ENCODE measurements around the gene NINL. TPM values are rescaled to one million over a fixed set of nuclear protein-coding genes. Genes with fewer than 3 reads are reported as not detected.
"Not testable (repeated sequence)": the region's sequence is repeated elsewhere in the genome, so short reads cannot be mapped to it uniquely, and the experiment has no call there.

NINL gene
- total RNA-seq, 2 experiments from 2014 or later = 2.1 to 2.2 TPM

DNA sequence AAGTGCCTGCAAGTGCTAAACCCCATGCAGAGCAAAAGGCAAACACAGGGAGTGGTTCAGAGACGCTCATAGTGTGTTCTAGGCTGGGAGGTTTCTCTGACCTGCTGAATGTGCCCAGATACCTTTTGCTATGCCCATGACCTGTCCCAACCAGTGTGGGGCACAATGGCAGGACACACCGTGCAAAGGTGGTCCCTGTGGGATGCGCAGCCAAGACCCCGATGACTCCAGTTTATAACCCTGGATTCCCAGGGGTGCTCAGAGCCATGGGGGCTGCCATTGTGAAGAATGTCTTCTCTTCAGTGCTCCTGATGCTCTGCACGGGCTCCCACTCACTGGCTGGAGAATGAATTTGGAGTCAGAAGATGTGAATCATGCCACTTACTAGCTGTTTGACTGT lies 2.2 kb upstream of the NINL start:
- Mint-ChIP-seq H3K4me1 (ENCODE audit: low read depth) (peaks cover 10% of the 10 kb centered on the region), H3K27ac (no peak overlapping the region), H3K36me3 (ENCODE audit: low read depth) (no peaks in the 10 kb centered on the region), H3K4me3 (no peak overlapping the region), H3K27me3 (ENCODE audit: low read depth) (peaks cover 7% of the 10 kb centered on the region), H3K9me3 (ENCODE audit: insufficient read depth) (no peaks in the 10 kb centered on the region)
- CTCF ChIA-PET = no interaction called here
- DNase-seq (no peak), ATAC-seq (no peak)
- POLR2A ChIA-PET = no interaction called here

DNA sequence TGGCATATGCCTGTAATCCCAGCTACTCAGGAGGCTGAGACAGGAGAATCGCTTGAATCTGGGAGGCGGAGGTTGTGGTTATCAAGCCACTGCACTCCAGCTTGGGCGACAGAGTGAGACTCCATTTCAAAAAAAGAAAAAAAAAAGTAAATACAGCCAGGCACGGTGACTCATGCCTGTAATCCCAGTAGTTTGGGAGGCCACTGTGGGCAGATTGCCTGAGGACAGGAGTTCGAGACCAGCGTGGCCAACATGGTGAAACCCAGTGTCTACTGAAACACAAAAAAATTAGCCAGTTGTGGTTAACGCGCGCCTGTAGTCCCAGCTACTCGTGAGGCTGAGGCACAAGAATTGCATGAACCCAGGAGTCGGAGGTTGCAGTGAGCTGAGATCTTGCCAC lies 1.5 kb upstream of the NINL start:
- Mint-ChIP-seq H3K4me3 (no peak overlapping the region), H3K27ac (no peak overlapping the region), H3K9me3 (ENCODE audit: insufficient read depth) (no peaks in the 10 kb centered on the region), H3K4me1 (ENCODE audit: low read depth) (peaks cover 10% of the 10 kb centered on the region), H3K36me3 (ENCODE audit: low read depth) (no peaks in the 10 kb centered on the region), H3K27me3 (ENCODE audit: low read depth) (peaks cover 6% of the 10 kb centered on the region)
- ATAC-seq = no peak
- DNase-seq = no peak
- ChIA-PET POLR2A (no interaction called here), CTCF (no interaction called here)

DNA sequence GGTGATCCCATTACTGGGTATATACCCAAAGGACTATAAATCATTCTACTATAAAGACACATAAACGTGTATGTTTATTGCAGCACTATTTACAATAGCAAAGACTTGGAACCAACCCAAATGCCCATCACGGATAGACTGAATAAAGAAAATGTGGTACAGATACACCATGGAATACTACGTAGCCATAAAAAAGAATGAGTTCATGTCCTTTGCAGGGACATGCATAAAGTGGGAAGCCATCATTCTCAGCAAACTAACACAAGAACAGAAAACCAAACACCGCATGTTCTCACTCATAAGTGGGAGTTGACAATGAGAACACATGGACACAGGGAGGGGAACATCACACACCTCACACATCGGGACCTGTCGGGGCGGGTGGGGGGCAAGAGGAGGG lies 1.7 kb downstream of the NINL start:
- ATAC-seq; POLR2A ChIA-PET; H3K9me3 Mint-ChIP-seq (ENCODE audit: insufficient read depth); CTCF ChIA-PET; H3K36me3 Mint-ChIP-seq (ENCODE audit: low read depth); H3K27me3 Mint-ChIP-seq (ENCODE audit: low read depth); DNase-seq: not testable (repeated sequence)
- H3K4me3 Mint-ChIP-seq = peak overlapping the region; percentile 37
- peaks cover 10% of the 10 kb centered on the region for H3K4me1 Mint-ChIP-seq (ENCODE audit: low read depth)
- peak overlapping the region; percentile 45 for H3K27ac Mint-ChIP-seq

DNA sequence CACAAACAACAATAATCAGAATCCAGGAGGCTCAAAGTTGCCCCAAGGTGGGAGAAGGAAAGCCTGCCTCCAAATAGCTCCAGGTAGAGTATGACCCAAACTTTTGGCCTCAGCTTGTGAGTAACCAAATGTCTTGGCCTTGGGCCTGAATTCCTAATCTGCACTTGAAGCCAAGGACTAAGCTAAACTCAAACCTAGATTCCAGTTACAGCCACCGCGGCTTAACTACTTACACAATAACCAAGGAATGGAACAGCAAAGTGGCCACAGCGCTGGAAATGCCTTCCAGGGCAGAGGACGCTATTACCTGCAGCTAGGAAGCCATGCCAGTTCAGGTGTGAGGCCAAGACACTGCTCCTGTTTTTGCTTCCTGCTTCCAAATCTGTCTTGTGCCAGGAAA lies 4.6 kb downstream of the NINL start:
- Mint-ChIP-seq H3K27ac (no peak overlapping the region), H3K9me3 (ENCODE audit: insufficient read depth) (no peaks in the 10 kb centered on the region), H3K4me3 (no peak overlapping the region), H3K4me1 (ENCODE audit: low read depth) (peaks cover 10% of the 10 kb centered on the region), H3K27me3 (ENCODE audit: low read depth) (peaks cover 6% of the 10 kb centered on the region), H3K36me3 (ENCODE audit: low read depth) (no peaks in the 10 kb centered on the region)
- DNase-seq = no peak
- ChIA-PET POLR2A (no interaction called here), CTCF (no interaction called here)
- ATAC-seq = no peak

DNA sequence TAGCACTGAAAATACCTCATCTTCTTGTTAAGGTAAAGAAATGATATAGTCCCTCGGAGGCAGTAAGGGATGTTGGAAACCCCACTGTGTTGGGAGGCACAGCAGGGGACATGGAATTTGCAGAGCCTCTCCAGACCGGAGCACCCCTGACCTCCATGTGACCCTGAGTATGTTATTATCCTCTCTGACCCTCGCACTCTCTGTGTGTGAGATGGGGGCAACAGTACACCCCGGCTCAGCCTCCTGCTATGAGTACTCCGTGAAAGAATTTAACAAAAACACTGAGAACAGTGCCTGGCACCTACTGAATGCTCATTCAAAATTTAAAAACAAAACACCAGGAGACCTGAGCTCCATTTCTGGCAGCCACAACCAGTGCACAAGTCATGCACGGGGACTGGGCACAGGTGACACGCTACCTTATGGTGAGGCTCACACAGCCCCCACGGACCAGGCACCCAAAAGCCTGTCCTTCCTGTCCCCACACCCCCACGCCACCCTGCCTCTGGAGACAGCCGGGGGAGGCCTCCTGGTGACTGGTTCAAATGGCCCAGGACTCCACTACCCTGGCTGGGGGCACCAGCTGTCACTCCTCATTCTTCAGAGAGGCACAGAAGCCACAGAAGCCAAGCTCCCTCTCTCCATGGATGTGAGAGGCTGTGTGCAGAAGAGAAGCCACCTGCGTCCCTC lies 6.1 kb downstream of the NINL start:
- no peaks in the 10 kb centered on the region for H3K9me3 Mint-ChIP-seq (ENCODE audit: insufficient read depth)
- H3K36me3 Mint-ChIP-seq (ENCODE audit: low read depth) = no peaks in the 10 kb centered on the region
- H3K4me3 Mint-ChIP-seq = no peak overlapping the region
- CTCF ChIA-PET = no interaction called here
- POLR2A ChIA-PET = no interaction called here
- no peak overlapping the region for H3K27ac Mint-ChIP-seq
- no peak for ATAC-seq
- DNase-seq = no peak
- H3K27me3 Mint-ChIP-seq (ENCODE audit: low read depth) = peaks cover 4% of the 10 kb centered on the region
- peaks cover 5% of the 10 kb centered on the region for H3K4me1 Mint-ChIP-seq (ENCODE audit: low read depth)

DNA sequence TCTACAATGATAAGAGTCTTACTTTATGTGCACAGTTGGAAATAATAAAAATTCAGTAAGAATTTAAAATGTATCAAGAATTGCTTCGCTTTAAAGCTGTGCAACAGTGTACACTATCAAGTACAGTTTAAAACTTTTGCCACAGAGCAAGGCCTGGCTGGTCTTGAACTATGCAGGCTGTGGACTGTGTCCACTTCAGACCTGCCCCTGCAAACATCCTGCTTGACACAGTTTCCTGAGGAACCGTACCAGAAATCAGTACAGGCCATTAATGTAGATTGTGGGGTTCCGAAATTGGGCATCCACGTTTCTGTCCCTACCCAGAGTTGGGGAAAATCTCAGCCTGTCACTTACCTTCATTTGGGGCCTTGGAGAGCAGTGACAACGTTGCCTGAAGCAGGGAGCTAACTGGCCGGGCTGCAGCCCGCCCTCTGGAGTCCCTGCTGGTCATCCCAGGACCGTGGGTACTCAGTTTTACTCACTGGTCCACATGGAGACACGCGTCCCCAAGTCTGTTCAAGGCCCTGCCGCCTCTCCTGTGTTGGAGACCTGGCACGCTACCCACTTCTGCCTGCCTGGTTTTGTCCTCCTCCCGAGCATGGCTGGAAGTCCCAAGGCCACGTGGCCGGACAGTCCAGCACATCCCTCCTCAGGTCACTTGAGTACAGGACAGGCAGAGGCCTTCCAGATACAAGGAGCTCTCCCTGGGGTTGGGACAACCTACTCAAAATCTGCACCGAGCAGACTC lies 8.4 kb downstream of the NINL start:
- H3K27me3 Mint-ChIP-seq (ENCODE audit: low read depth) = no peaks in the 10 kb centered on the region
- H3K4me1 Mint-ChIP-seq (ENCODE audit: low read depth) = no peaks in the 10 kb centered on the region
- ATAC-seq = no peak
- no peaks in the 10 kb centered on the region for H3K9me3 Mint-ChIP-seq (ENCODE audit: insufficient read depth)
- ChIA-PET CTCF (no interaction called here), POLR2A (no interaction called here)
- H3K36me3 Mint-ChIP-seq (ENCODE audit: low read depth) = no peaks in the 10 kb centered on the region
- no peak for DNase-seq
- H3K4me3 Mint-ChIP-seq = no peak overlapping the region
- H3K27ac Mint-ChIP-seq = no peak overlapping the region

DNA sequence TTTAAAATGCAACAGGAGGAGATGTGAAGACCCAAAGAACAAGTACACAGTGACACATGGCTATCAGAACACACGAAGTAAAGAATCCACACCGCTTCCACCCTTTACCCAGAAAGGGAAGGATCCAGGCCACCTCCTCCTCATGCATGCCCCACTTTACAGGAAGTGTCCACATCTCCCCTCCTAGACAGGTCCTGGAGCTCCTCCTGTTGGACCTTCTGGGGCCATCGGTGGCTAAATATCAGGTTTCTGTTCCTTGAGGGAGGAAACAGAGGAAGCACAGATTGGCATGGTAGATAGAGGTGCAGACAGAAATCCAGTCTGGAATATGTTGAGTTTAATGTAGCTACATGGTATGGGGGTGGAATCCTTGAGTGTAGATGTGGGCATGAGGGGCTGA lies 10.9 kb downstream of the NINL start:
- ATAC-seq = no peak
- no peaks in the 10 kb centered on the region for H3K36me3 Mint-ChIP-seq (ENCODE audit: low read depth)

DNA sequence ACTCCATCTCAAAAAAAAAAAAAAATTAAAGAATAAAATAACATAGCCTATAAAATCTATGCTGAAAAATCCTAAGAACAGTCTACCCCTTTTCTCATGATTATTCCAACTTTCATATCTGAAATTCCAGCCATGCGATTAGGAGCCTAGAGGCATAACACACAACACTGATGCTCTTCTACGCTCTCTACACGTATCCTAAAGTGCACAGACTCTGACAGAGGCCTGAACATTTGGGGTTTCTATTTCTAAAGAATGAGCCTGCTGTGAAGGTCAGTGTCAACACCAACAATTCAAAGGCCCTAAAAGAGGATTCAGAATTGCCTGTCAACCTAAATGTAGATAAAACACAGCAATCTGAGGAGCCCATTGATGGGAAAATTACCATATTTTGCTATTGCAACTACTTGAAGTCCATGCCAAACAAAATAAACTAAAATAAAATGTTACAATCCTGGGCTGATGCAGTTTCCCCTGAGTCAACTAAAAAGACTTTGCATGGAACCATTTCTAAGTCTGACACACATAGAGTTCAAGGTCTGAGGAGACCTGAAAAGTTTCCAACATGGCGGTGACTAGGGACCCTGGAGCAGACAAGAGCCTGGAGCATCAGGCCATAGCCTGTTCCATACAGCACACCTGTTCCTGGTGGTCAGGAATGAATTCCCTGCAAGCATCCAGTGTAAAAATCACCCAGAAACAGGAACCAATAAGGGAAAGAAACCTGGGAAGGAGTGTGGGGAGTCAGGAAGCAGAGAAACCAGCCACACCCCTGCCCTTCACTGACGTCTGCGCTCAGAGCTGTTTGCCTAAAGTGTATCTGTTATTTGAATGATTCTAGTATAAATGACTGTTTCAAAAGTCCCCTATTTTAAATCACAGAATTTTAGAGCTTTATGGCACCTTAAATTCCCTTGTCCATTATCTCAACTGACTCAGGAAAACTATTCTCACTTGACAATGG lies 11.8 kb downstream of the NINL start:
- Mint-ChIP-seq H3K4me1 (ENCODE audit: low read depth) (no peaks in the 10 kb centered on the region), H3K9me3 (ENCODE audit: insufficient read depth) (no peaks in the 10 kb centered on the region), H3K27ac (no peak overlapping the region), H3K36me3 (ENCODE audit: low read depth) (no peaks in the 10 kb centered on the region), H3K4me3 (no peak overlapping the region), H3K27me3 (ENCODE audit: low read depth) (no peaks in the 10 kb centered on the region)
- DNase-seq (no peak), ATAC-seq (no peak)
- ChIA-PET CTCF (no interaction called here), POLR2A (interaction anchor here (0.6 kb wide), 1 partner anchor 11 kb away, joined by 3 read pairs; no protein-coding TSS in a partner anchor)

More for the DNA sequence above, 10.9 kb downstream of the NINL start:
- CTCF ChIA-PET = no interaction called here
- H3K4me3 Mint-ChIP-seq = no peak overlapping the region
- H3K27ac Mint-ChIP-seq = no peak overlapping the region
- POLR2A ChIA-PET = interaction anchor here (0.6 kb wide), 1 partner anchor 10 kb away, joined by 3 read pairs; no protein-coding TSS in a partner anchor
- H3K9me3 Mint-ChIP-seq (ENCODE audit: insufficient read depth) = no peaks in the 10 kb centered on the region
- DNase-seq = no peak
- no peaks in the 10 kb centered on the region for H3K4me1 Mint-ChIP-seq (ENCODE audit: low read depth)
- no peaks in the 10 kb centered on the region for H3K27me3 Mint-ChIP-seq (ENCODE audit: low read depth)

DNA sequence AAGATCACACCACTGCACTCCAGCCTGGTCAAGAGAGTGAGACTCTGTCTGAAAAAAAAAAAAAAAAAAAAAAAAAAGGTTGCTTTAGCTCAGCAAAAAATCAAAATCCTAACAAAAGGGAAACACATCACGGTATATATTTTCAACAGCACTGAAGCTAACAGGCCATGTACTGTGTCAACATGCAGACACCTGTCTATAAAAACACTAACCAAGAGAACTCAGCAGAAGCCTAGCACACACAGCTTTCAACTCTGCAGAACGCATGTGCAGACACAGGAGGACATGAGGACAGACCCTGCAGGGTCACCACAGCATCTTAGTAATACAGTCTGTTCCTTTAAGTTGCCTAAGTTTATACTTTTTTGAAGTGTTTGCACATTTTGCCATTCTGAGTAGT lies 13.5 kb downstream of the NINL start:
- H3K4me3 Mint-ChIP-seq = no peak overlapping the region
- H3K27ac Mint-ChIP-seq = no peak overlapping the region
- ChIA-PET CTCF (no interaction called here), POLR2A (no interaction called here)
- no peaks in the 10 kb centered on the region for H3K27me3 Mint-ChIP-seq (ENCODE audit: low read depth)
- no peak for DNase-seq
- peaks cover 3% of the 10 kb centered on the region for H3K4me1 Mint-ChIP-seq (ENCODE audit: low read depth)
- no peaks in the 10 kb centered on the region for H3K36me3 Mint-ChIP-seq (ENCODE audit: low read depth)
- no peak for ATAC-seq
- H3K9me3 Mint-ChIP-seq (ENCODE audit: insufficient read depth) = no peaks in the 10 kb centered on the region

DNA sequence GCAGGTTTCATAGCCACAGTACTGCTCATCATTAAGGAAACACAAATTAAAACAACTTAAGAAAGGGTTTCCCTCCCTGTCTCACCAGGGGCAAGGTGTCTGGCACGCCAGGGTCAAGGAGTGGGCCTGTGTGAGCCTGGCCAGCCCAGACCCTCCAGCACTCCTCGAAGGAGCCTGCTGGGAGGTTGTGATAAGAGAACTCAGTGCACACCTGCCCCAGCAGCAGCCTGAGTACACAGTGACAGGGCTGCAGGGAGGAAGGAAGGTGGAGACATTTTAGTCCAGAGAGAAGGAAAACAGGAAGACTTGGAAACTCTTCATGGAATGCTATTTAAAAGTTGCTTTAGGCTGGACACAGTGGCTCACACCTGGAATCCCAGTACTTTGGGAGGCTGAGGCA lies 14.1 kb downstream of the NINL start:
- Mint-ChIP-seq H3K4me1 (ENCODE audit: low read depth) (peaks cover 3% of the 10 kb centered on the region), H3K27ac (no peak overlapping the region), H3K27me3 (ENCODE audit: low read depth) (no peaks in the 10 kb centered on the region), H3K4me3 (no peak overlapping the region), H3K36me3 (ENCODE audit: low read depth) (no peaks in the 10 kb centered on the region), H3K9me3 (ENCODE audit: insufficient read depth) (no peaks in the 10 kb centered on the region)
- ATAC-seq (no peak), DNase-seq (no peak)
- POLR2A ChIA-PET = no interaction called here
- CTCF ChIA-PET = no interaction called here

DNA sequence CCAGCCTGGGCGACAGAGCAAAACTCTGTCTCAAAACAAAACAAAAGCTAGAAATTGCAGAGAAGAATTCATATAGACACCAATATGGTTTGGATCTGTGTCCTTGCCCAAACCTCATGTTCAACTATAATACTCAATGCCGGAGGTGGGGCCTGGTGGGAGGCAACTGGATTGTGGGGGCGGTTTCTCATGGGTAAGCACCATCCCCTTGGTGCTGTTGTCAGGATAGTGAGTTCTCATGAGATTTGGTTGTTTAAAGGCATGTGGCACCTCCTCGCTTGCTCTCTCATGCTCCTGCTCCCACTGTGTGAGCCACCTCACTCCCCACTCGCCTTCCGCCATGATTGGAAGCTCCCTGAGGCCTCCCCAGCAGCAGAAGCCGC lies 15.2 kb downstream of the NINL start:
- no peaks in the 10 kb centered on the region for H3K27me3 Mint-ChIP-seq (ENCODE audit: low read depth)
- peaks cover 3% of the 10 kb centered on the region for H3K4me1 Mint-ChIP-seq (ENCODE audit: low read depth)
- ChIA-PET CTCF (no interaction called here), POLR2A (no interaction called here)
- DNase-seq = no peak
- no peaks in the 10 kb centered on the region for H3K36me3 Mint-ChIP-seq (ENCODE audit: low read depth)
- no peak overlapping the region for H3K4me3 Mint-ChIP-seq
- no peaks in the 10 kb centered on the region for H3K9me3 Mint-ChIP-seq (ENCODE audit: insufficient read depth)
- H3K27ac Mint-ChIP-seq = no peak overlapping the region
- no peak for ATAC-seq

DNA sequence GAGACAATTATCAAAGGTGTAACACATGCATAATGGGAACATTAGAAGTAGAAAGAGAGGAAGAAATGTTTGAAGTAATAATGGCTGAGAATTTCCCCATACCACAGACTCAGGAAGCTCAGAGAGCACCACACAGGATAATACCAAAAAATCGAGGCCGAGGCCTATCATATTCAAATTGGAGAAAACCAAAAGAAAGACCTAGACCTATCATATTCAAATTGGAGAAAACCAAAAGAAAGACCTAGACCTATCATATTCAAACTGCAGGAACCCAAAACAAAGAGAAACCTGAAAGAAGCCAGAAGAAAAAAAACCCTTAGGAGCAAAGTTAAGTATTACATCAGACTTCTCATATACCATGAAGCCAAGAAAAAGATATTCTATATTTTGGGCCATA lies 18.0 kb downstream of the NINL start:
- Mint-ChIP-seq H3K4me3 (no peak overlapping the region), H3K4me1 (ENCODE audit: low read depth) (peaks cover 5% of the 10 kb centered on the region), H3K36me3 (ENCODE audit: low read depth) (no peaks in the 10 kb centered on the region), H3K9me3 (ENCODE audit: insufficient read depth) (peaks cover 6% of the 10 kb centered on the region), H3K27me3 (ENCODE audit: low read depth) (no peaks in the 10 kb centered on the region), H3K27ac (no peak overlapping the region)
- ChIA-PET CTCF (no interaction called here), POLR2A (no interaction called here)
- ATAC-seq = no peak
- DNase-seq = no peak
